Measurements from ENCODE around the gene ANKRD33B. TPM values are rescaled to one million over a fixed set of nuclear protein-coding genes. Genes with fewer than 3 reads are reported as not detected.

ANKRD33B gene
- total and polyA plus RNA-seq, 9 of the 15 experiments (the other 6 are each of a cell fraction or from before 2014, with no cell fraction given) = 0.10 to 1.7 (median 0.40) TPM

- no peak for TF ChIP-seq ETS1 (conservative IDR thresholded peaks at IDR 0.05; ENCODE audit: control insufficient read depth, low read depth, low read length)
- TF ChIP-seq NRF1 (conservative IDR thresholded peaks at IDR 0.05 in 1 of 2, IDR thresholded peaks at IDR 0.05 in 1 of 2) = 0 out of 4 replicates have a peak, but pooled peaks of 1 of the 2 experiments have one; percentile 4
- peak; percentile 78 for TF ChIP-seq LEF1 (IDR thresholded peaks at IDR 0.05)
- TF ChIP-seq ZNF584 (CRISPR knock-in tag; IDR thresholded peaks at IDR 0.05; ENCODE audit: low read depth) = no peak
- TF ChIP-seq TAL1 (IDR thresholded peaks at IDR 0.05) = peak; percentile 49; the same call in 1 of the 2 replicates
- peak; percentile 94 for TF ChIP-seq SOX6 (IDR thresholded peaks at IDR 0.05)
- TF ChIP-seq ID3 (CRISPR knock-in tag; IDR thresholded peaks at IDR 0.05) = no peak
- peak; percentile 49; the same call in 1 of the 2 replicates for TF ChIP-seq ID3 (tag; IDR thresholded peaks at IDR 0.05)
- no peak for TF ChIP-seq ZNF436 (CRISPR knock-in tag; IDR thresholded peaks at IDR 0.05)
- TF ChIP-seq TFAP4 (CRISPR knock-in tag; IDR thresholded peaks at IDR 0.05; ENCODE audit: borderline replicate concordance) = peak; percentile 30; the same call in 1 of the 2 replicates
- no peak for TF ChIP-seq HDGF (IDR thresholded peaks at IDR 0.05)
- peak; percentile 23; the same call in 1 of the 2 replicates for TF ChIP-seq MYC (IDR thresholded peaks at IDR 0.05; ENCODE audit: low read depth, low read length)
- no peak for TF ChIP-seq MYC (CRISPR knock-in tag; IDR thresholded peaks at IDR 0.05; ENCODE audit: borderline replicate concordance, low read depth)
- TF ChIP-seq MYBL2 (IDR thresholded peaks at IDR 0.05; ENCODE audit: low read depth) = no peak
- no peak for TF ChIP-seq MYBL2 (CRISPR knock-in tag; IDR thresholded peaks at IDR 0.05; ENCODE audit: borderline replicate concordance)
- TF ChIP-seq CREM (IDR thresholded peaks at IDR 0.05; ENCODE audit: low read depth) = peak; percentile 52
- TF ChIP-seq HOMEZ (CRISPR knock-in tag; IDR thresholded peaks at IDR 0.05) = no peak
- TF ChIP-seq RAD21 (CRISPR knock-in tag; conservative IDR thresholded peaks at IDR 0.05 in 1 of 2, IDR thresholded peaks at IDR 0.05 in 1 of 2) = peak in 1 of 2 experiments; percentile 26; a peak in 2 of 4 replicates
- TF ChIP-seq MNT (conservative IDR thresholded peaks at IDR 0.05) = 0 out of 4 replicates have a peak, but pooled peaks of 1 of the 2 experiments have one; percentile 27
- TF ChIP-seq VEZF1 (CRISPR knock-in tag; IDR thresholded peaks at IDR 0.05) = peak; percentile 31; the same call in 1 of the 2 replicates
These were observed 43.3 kb downstream of the ANKRD33B start (continued) for GRCh38 chr5:10607023-10607665.

All from K562 (cell line).